GM19043 (cell line): ENCODE measurements around the gene HDAC5.
"Not testable (repeated sequence)": the region's sequence is repeated elsewhere in the genome, so short reads cannot be mapped to it uniquely, and the experiment has no call there.

Experiments
- ATAC-seq: cut with Tn5 transposase; IDR thresholded peaks from one replicate; pipeline ENCODE4 v1.9.1; 2021; ENCODE audit warnings: low read depth; ENCODE audit not compliant: unreplicated experiment

The HDAC5 gene

DNA sequence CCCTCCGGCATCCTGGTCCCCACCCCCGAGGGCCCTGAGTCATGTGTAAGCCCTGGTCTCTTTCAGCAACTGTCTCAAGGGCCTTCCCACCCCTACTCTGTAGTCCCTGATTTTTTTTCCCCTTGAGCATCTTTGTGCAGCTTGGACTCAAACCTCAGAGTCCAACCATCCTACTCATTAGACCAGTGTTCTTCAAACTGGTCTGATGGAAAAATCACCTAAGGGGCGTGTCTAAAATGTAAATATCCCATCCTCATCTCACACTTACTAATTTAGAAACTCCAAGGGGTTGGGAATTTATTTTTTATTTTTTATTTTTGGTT is 52.3 kb downstream of the HDAC5 start:
- ATAC-seq = no peak

DNA sequence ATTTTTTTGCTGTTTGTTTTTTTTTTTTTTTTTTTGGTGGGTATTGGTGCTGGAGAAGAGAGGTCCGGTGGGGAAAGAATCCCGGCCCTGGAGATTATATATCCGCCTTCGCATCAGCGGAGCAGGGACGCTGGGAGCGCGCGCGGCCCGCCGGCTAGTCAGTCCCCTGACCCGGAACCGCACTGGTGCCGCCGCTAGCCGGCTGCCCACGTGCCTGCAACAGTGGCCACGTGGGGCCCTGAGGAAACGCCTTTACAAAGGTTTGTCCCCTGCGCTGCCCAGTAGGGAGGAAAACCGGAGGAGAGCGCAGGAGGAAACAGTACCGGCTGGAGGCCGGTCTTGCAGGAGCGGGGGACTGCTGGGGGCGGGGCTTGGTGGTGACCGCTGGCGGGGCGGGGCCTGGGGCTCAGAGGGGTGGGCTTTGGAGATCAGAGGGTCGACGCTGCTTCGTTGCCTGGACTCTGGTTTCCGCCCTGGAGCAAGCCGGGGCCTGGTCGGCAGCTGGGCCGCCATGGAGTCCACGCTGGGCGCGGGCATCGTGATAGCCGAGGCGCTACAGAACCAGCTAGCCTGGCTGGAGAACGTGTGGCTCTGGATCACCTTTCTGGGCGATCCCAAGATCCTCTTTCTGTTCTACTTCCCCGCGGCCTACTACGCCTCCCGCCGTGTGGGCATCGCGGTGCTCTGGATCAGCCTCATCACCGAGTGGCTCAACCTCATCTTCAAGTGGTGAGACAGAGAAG is 52.8 kb downstream of the HDAC5 start, which contains the start of gene G6PC3:
G6PC3 (plus strand) TSS at position 281 of the 743 bp plus-strand sequence; CDS start at position 512, 231 bp downstream.
- peak; percentile 71 for ATAC-seq

- ATAC-seq = no peak
Observed at GRCh38 chr17:44069974-44070454, 53.4 kb downstream of the HDAC5 start.

- ATAC-seq = no peak
Observed at GRCh38 chr17:44067545-44067940, 55.9 kb downstream of the HDAC5 start.

DNA sequence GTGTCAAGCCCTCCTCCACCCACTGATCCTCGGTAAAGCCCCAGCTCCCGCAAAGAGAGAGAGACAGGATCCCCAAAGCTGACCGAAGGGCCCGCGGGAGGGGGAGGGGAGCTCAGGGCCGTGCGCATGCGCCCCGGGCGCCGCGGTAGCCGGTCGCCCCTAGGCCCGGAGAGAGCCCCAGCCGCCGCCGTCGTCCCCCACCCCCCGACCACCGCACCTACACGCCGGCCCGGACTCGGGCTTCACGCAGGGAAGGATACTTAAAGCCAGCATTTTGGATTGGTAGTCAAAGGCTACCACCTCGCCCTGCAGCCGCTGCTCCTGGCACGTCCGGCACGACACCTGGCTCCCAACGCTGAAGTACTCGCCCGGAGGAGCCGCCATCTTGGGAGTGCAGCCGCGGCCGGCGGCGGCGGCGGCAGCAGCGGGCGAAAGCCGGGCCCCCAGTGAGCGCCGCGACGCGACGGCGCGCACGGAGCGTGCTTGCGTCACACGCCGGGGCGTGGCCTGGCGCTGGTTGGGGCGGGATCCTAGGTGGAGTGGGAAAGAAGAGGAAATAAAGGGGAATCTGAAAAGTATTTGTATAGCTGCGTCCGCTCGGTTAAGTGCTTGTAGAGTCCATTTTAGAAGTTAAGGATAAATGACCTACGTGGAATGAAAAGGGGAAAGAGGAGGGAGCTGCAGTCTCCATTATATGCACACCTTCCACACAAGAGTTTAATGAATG is 57.1 kb downstream of the HDAC5 start, which contains the start of gene LSM12:
LSM12 (minus strand) TSS at position 468 of the 727 bp plus-strand sequence; CDS start at position 384, 84 bp downstream.
- peak; percentile 50 for ATAC-seq

DNA sequence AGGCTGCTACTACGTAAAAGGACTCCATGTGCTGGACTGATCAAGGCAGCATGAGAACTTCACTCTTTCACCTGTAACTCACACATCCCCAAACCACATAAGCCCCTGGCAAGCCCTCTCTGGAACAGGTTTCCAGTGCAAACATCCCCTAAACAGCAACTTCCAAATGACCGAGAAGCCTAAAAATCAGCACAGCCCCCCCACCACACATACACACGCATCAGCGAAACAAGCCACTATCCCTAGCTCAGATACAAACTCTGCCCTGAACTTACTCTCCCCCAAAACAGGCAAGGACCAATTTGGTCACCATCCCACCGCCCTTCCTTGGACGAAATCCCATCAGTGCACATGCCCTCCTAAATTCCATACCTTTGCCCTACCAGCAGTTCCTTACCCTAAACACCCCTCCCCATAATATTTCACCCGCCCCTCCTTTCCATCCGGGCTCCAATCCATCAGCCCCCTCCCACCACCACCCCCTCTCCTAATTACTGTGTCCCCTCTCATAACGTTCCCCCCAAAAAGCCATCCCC is 57.7 kb downstream of the HDAC5 start:
- ATAC-seq = no peak

GRCh38 chr17:44063704-44064639 is 59.5 kb downstream of the HDAC5 start:
- no peak for ATAC-seq

DNA sequence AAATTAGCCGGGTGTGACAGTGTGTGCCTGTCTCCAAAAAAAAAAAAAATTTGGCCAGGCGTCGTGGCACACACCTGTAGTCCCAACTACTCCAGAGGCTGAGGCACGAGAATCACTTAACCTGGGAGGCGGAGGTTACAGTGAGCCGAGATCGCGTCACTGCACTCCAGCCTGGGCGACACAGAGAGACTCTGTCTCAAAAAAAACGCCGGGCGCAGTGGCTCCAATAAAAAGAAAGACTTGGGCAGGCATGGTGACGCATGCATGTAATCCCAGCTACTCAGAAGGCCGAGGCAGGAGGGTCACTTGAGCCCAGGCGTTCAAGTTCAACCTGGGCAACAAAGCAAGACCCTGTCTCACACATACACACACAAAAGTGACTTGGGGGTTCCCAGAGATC is 60.6 kb downstream of the HDAC5 start:
- no peak for ATAC-seq

DNA sequence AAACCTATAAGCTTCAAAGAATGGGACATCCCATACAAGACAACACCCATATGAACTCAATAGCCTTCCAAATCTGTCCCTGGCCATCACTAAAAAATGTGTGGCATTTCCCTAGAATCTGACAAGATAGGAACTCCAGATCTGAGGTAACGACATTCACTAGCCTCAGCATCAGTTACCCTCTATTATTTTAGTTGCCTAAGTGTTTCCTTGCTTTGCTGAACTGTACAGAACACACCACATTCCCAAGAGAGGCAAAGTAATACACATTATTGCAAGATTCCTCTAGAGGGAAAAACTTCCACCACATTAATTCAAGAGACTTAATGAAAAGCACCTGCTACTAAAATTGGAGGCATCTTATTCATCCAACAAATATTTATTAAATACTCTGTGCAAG is 62.0 kb downstream of the HDAC5 start:
- no peak for ATAC-seq

DNA sequence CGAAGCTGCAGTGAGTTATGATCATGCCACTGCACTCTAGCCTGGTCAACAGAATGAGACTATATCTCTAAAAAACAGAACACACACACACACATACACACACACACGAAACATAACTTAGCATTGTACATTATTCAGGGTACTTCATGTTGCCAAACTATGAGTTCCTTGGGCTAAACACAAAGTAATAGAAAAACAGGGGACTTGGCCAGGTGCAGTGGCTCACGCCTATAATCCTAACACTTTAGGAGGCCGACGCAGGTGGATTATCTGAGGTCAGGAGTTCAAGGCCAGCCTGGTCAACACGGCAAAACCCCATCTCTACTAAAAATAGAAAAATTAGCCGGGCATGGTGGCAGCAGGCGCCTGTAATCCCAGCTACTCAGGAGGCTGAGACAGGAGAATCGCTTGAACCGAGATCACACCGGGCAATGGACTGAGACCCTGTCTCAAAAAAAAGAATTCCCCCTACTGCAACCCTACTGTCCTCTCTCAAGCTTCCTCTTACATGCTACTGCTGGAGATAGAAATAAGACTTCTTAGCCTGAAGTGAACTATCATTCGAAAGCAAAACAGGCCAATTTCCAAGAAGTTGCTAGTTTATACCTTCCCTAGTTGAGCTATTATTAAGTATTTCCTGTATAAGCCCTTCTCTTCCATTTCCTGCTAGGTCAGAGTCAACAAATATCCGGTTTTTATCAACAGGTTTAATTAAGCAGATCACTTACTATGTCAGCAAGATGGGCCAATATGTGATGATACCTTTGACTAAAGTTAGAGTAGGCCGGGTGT is 64.1 kb downstream of the HDAC5 start:
- no peak for ATAC-seq

- no peak for ATAC-seq
Observed at GRCh38 chr17:44053125-44053872, 70.1 kb downstream of the HDAC5 start.

DNA sequence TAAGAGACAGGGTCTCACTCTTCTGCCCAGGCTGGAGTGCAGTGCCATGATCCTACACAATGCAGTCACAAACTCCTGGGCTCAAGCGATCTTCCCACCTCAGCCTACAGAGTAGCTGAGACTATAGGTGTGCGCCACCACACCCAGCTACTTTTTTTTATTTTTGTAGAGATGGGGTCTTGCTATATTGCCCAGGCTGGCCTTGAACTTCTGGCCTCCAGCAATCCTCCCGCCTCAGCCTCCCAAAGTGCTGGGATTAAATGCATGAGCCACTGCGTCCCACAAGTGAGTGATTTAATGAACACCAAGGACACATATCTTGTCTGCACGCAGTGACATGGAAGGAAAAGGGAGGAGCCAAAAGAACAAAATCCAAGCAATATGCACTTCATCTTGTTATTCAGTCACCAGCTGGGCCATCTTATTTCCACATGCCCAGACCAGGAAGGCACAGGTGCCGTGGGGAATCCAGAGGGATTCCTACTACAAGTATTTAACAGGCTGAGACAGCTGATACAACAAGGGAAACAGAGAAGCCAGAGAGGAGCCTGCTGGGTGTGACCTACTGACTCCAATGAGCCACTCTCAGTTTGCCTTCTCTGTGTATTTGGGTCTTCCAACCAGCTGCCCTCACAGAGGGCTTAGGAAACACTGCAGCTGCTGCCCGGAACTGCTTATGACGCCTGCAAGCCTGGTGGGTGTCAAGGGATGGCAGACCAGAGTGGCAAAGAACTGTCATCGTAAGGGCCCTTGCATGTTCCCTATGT is 74.0 kb downstream of the HDAC5 start:
- ATAC-seq = no peak

DNA sequence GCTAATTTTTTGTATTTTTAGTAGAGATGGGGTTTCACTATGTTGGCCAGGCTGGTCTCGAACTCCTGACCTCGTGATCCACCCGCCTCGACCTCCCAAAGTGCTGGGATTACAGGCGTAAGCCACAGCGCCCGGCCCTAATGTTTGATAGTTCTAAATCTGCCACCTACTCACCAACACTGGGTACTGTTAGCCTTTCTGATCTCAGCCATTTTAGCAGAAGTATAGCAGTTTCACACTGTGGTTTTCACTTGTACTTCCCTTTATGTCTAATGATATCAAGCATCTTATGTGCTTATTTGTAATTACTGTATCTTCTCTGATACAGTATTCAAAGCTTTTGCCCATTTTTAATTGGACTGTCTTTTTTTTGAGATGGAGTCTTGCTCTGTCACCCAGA is 76.5 kb downstream of the HDAC5 start:
- not testable (repeated sequence) for ATAC-seq

DNA sequence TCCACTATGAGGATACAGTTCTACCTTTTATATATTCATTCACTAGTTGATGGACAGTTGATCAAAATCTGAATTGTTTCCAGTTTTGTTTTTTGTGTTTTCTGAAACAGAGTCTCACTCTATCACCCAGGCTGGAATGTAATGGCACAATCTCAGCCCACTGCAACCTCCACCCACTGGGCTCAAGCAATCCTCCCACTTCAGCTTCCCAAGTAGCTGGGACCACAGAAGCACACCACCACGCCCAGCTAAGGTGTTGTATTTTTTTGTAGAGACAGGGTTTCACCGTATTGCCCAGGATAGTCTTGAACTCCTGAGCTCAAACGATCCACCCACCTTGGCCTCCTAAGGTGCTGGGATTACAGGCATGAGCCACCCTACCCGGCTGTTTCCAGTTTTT is 78.0 kb downstream of the HDAC5 start:
- no peak for ATAC-seq

DNA sequence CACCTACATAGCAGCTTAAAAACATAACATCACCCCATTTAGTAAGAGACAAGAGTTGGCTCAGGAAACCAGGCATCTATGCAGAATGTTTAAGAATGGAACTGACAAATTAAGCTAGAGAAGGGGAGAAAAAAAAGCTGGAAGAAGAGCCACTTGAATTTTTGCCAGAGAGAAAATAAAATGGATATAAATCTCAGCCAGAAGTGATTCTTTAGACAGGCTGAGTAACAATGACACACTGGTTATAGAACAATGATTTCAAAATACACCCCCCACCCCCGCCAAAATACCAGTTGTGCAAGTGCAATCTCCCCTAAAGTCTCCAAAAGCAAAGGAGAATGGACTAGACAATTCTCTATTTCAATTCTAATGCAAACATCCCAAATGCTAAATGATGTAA is 79.4 kb downstream of the HDAC5 start:
- no peak for ATAC-seq

DNA sequence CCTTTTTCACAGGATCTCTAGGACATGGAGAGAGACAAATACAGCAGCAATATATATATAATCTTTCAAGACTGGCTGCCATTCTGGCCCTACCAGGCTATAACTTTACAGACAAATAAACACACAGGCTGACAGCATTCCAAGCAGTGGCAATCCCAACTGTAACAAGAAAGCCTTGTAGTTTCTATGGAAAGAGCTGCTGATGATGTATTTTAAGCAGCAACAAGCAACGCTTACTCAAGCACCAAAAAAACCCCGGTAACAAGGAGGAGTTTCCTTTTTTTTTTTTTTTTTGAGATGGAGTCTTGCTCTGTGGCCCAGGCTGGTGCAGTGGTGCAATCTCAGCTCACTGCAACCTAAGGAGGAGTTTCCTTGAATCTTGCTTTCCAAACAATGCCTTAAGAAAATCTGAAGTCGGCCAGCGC is 80.2 kb downstream of the HDAC5 start:
- no peak for ATAC-seq

- no peak for ATAC-seq
Observed at GRCh38 chr17:44039829-44040635, 83.4 kb downstream of the HDAC5 start.
